Natural killer cell treated with Interleukin-12 subunit alpha and Interleukin-12 subunit beta and Interleukin-15 and Interleukin-18, amount 100 ng/mL, for 72 hours (primary cell): ENCODE data around the gene ZNF341. TPM values are rescaled to one million over a fixed set of nuclear protein-coding genes. Genes with fewer than 3 reads are reported as not detected.

Experiments
- ATAC-seq, 2 donors: fragments of 150-1000 bp; cut with Tn5 transposase in 1 of 2; sonication (Bioruptor Pico), chemical (Tn5 transposase) in 1 of 2; 2 replicates each; pipeline ENCODE4 v1.10.0; 2021
- DNase-seq: peaks from one replicate; pipeline ENCODE4 v3.0.0; 2022; ENCODE audit warnings: low spot score
- H3K27ac Mint-ChIP-seq, 2 donors: 1 replicate in 1 of 2; 2 replicates in 1 of 2; pipeline ENCODE4 v1.8.0; 2022; ENCODE audit warnings: mixed read lengths in 2 of 2, mild to moderate bottlenecking in 1 of 2, moderate library complexity in 1 of 2
- H3K27me3 Mint-ChIP-seq, 2 donors: 1 replicate in 1 of 2; 2 replicates in 1 of 2; pipeline ENCODE4 v1.8.0; 2022; ENCODE audit warnings: mixed read lengths in 2 of 2
- H3K36me3 Mint-ChIP-seq: one replicate; pipeline ENCODE4 v1.8.0; 2022; ENCODE audit warnings: mixed read lengths
- H3K4me1 Mint-ChIP-seq, 2 donors: 1 replicate in 1 of 2; 2 replicates in 1 of 2; pipeline ENCODE4 v1.8.0; 2022; ENCODE audit warnings: low read depth in 2 of 2, mixed read lengths in 2 of 2, mild to moderate bottlenecking in 1 of 2
- H3K4me3 Mint-ChIP-seq: one replicate; pipeline ENCODE4 v1.8.0; 2022; ENCODE audit warnings: mixed read lengths
- H3K9me3 Mint-ChIP-seq: 2 replicates; pipeline ENCODE4 v1.8.0; 2022; ENCODE audit warnings: mixed read lengths
- total RNA-seq, 2 donors: library from RNA; stranded (reverse); gene quantifications; one replicate each; pipeline ENCODE4 v1.2.3, GENCODE V29; 2022

The ZNF341 gene
- total RNA-seq, 2 donors from 2014 or later: 4.6 to 8.9 TPM

DNA sequence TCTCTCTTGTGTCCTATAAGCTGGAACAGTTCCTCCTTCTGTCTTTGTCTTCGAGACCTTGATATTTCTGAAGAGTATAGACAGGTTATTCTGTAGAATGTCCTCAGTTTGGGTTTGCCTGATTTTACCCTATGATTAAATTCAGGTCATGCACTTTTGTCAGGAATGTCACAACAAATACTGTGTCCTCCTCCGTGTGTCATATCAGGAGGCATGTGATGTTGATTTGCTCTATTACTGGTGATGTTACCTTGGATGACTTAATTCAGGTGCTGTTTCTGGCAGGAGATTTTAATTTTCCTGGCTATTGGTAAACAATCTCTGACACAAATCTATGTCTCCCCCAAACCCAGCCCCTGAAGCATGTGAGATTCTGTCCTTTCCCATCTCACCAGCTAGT lies 46.0 kb downstream of the ZNF341 start:
- Mint-ChIP-seq H3K9me3 (no peaks in the 10 kb centered on the region), H3K27me3 (no peaks in the 10 kb centered on the region), H3K4me3 (no peak overlapping the region), H3K27ac (no peak overlapping the region), H3K36me3 (no peaks in the 10 kb centered on the region), H3K4me1 (peaks cover 5% of the 10 kb centered on the region in 2 donors)
- no peak for DNase-seq
- no peak for ATAC-seq

- Mint-ChIP-seq H3K27ac (no peak overlapping the region), H3K9me3 (no peaks in the 10 kb centered on the region), H3K27me3 (no peaks in the 10 kb centered on the region), H3K4me1 (peaks cover 5% of the 10 kb centered on the region in 2 donors), H3K36me3 (no peaks in the 10 kb centered on the region), H3K4me3 (no peak overlapping the region)
- ATAC-seq (peak in 1 of 2 donors; percentile 36), DNase-seq (no peak)
Measured at GRCh38 chr20:33781133-33781532, 49.3 kb downstream of the ZNF341 start.

DNA sequence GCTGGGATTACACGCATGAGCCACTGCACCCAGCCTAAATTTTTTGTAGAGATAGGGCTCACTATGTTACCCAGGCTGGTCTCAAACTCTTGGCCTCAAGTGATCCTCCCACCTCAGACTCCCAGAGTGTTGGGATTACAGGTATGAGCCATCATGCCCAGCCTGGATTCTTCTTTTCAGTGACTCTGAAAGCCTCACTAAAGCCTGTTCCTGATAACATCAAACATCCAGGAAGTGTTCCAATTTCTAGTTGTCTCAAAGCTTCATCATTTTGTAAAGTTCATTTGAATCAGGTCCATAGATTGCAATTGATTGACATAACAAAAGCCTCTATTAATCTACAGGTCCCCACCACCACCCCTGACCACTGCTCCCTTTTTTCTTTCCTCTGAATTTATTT lies 50.1 kb downstream of the ZNF341 start:
- DNase-seq (no peak), ATAC-seq (no peak)
- H3K27ac Mint-ChIP-seq: no peak overlapping the region
- no peaks in the 10 kb centered on the region for H3K36me3 Mint-ChIP-seq
- H3K9me3 Mint-ChIP-seq: no peaks in the 10 kb centered on the region
- peaks cover 5% of the 10 kb centered on the region in 2 donors for H3K4me1 Mint-ChIP-seq
- H3K4me3 Mint-ChIP-seq: no peak overlapping the region
- H3K27me3 Mint-ChIP-seq: no peaks in the 10 kb centered on the region

DNA sequence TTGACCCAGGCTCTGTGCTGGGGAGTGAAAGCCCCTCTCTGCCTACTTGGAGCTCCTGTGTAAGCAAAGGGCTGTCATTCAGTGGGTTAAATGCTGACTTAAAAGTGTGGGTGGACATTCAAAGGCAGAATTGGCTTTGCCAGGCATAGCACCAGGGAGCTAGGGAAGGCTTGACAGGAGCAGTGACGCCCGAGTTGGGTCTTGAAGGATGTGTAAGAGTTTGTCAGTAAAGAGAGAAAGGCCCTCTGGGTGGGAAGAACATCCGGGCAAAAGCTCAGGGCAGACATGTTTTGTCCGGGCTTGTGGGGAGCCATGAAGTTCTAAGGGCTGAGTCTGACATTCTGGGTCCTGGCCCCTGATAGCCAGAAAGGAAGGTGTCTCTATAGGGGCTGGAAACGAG lies 51.5 kb downstream of the ZNF341 start:
- Mint-ChIP-seq H3K9me3 (no peaks in the 10 kb centered on the region), H3K27ac (no peak overlapping the region), H3K4me3 (no peak overlapping the region), H3K36me3 (no peaks in the 10 kb centered on the region), H3K4me1 (peaks cover 10 to 12% of the 10 kb centered on the region in 2 donors), H3K27me3 (no peaks in the 10 kb centered on the region)
- ATAC-seq (no peak), DNase-seq (no peak)

GRCh38 chr20:33783818-33784217 lies 52.0 kb downstream of the ZNF341 start:
- no peaks in the 10 kb centered on the region for H3K27me3 Mint-ChIP-seq
- H3K27ac Mint-ChIP-seq: no peak overlapping the region
- ATAC-seq (no peak), DNase-seq (no peak)
- no peaks in the 10 kb centered on the region for H3K36me3 Mint-ChIP-seq
- no peak overlapping the region for H3K4me3 Mint-ChIP-seq
- peaks cover 7 to 14% of the 10 kb centered on the region in 2 donors for H3K4me1 Mint-ChIP-seq
- H3K9me3 Mint-ChIP-seq: no peaks in the 10 kb centered on the region

- Mint-ChIP-seq H3K9me3 (no peaks in the 10 kb centered on the region), H3K27me3 (no peaks in the 10 kb centered on the region), H3K27ac (no peak overlapping the region), H3K4me3 (no peak overlapping the region), H3K36me3 (no peaks in the 10 kb centered on the region), H3K4me1 (peaks cover 5 to 14% of the 10 kb centered on the region in 2 donors)
- DNase-seq: no peak
- ATAC-seq: no peak
Measured at GRCh38 chr20:33784225-33784624, 52.4 kb downstream of the ZNF341 start.

DNA sequence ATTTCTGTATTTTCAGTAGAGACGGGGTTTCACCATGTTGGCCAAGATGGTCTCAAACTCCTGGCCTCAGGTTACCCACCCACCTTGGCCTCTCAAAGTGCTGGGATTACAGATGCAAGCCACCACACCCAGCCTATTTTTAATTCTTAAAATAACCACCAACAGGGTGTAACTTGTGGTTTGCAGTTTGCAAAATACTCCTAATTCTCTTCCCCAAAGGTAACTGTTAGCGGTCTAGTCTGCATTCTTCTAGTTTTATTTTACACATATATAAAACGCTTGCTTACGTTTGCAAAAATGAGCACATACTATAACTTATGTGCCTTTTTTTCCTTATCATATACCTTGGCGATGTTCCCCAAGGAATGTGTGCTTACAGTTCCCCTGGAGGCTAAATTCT lies 53.7 kb downstream of the ZNF341 start:
- Mint-ChIP-seq H3K27ac (no peak overlapping the region), H3K4me1 (peaks cover 5 to 9% of the 10 kb centered on the region in 2 donors), H3K9me3 (no peaks in the 10 kb centered on the region), H3K36me3 (no peaks in the 10 kb centered on the region), H3K27me3 (no peaks in the 10 kb centered on the region), H3K4me3 (no peak overlapping the region)
- no peak for DNase-seq
- ATAC-seq: no peak

GRCh38 chr20:33787253-33787891 lies 55.6 kb downstream of the ZNF341 start:
- ATAC-seq (no peak), DNase-seq (no peak)
- Mint-ChIP-seq H3K4me1 (peaks cover 5 to 9% of the 10 kb centered on the region in 2 donors), H3K27ac (peak overlapping the region in 1 of 2 donors; percentile 71), H3K27me3 (no peaks in the 10 kb centered on the region), H3K36me3 (no peaks in the 10 kb centered on the region), H3K4me3 (no peak overlapping the region), H3K9me3 (no peaks in the 10 kb centered on the region)

GRCh38 chr20:33788351-33789049 lies 56.7 kb downstream of the ZNF341 start:
- Mint-ChIP-seq H3K27ac (no peak overlapping the region), H3K27me3 (no peaks in the 10 kb centered on the region), H3K4me3 (no peak overlapping the region), H3K9me3 (no peaks in the 10 kb centered on the region), H3K4me1 (peaks cover 5 to 15% of the 10 kb centered on the region in 2 donors), H3K36me3 (no peaks in the 10 kb centered on the region)
- DNase-seq (no peak), ATAC-seq (no peak)

GRCh38 chr20:33789109-33789857 lies 57.5 kb downstream of the ZNF341 start:
- H3K4me1 Mint-ChIP-seq: peaks cover 5 to 16% of the 10 kb centered on the region in 2 donors
- no peak overlapping the region for H3K27ac Mint-ChIP-seq
- ATAC-seq: no peak

GRCh38 chr20:33789858-33790182 lies 58.0 kb downstream of the ZNF341 start:
- Mint-ChIP-seq H3K4me1 (peaks cover 5 to 16% of the 10 kb centered on the region in 2 donors), H3K36me3 (no peaks in the 10 kb centered on the region), H3K4me3 (no peak overlapping the region), H3K9me3 (no peaks in the 10 kb centered on the region), H3K27ac (no peak overlapping the region), H3K27me3 (no peaks in the 10 kb centered on the region)
- no peak for ATAC-seq
- no peak for DNase-seq

More at GRCh38 chr20:33789109-33789857, 57.5 kb downstream of the ZNF341 start:
- Mint-ChIP-seq H3K9me3 (no peaks in the 10 kb centered on the region), H3K36me3 (no peaks in the 10 kb centered on the region), H3K27me3 (no peaks in the 10 kb centered on the region), H3K4me3 (no peak overlapping the region)
- DNase-seq: no peak

GRCh38 chr20:33790566-33790965 lies 58.8 kb downstream of the ZNF341 start:
- ATAC-seq: no peak
- Mint-ChIP-seq H3K4me3 (no peak overlapping the region), H3K27me3 (no peaks in the 10 kb centered on the region), H3K36me3 (no peaks in the 10 kb centered on the region), H3K9me3 (no peaks in the 10 kb centered on the region), H3K27ac (no peak overlapping the region), H3K4me1 (peaks cover 5 to 16% of the 10 kb centered on the region in 2 donors)
- no peak for DNase-seq

GRCh38 chr20:33791021-33791420 lies 59.2 kb downstream of the ZNF341 start:
- Mint-ChIP-seq H3K27ac (no peak overlapping the region), H3K36me3 (no peaks in the 10 kb centered on the region), H3K4me3 (no peak overlapping the region), H3K27me3 (no peaks in the 10 kb centered on the region), H3K4me1 (peaks cover 5 to 16% of the 10 kb centered on the region in 2 donors), H3K9me3 (no peaks in the 10 kb centered on the region)
- DNase-seq (no peak), ATAC-seq (no peak)

DNA sequence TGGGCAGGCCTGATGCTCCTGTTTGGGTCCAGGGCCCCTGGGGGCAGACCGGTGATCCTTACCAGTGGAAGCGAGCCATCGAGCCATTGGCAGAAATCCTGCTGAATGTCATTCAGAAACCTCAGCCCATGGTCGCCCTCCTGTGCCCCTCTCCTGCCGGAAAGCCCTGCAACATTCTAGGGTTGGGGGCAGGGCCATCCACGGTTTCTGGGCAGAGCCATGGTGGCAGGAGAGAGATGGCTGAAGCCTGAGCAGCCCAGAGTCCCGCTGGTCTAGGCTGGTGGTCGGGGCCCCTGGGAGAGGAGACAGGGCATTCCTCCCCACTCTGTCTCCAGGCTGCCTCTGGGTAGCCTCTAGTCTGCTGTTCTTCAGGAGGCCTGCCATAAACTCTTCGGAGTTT lies 59.7 kb downstream of the ZNF341 start:
- H3K4me1 Mint-ChIP-seq: peaks cover 5 to 16% of the 10 kb centered on the region in 2 donors
- ATAC-seq (no peak), DNase-seq (no peak)
- H3K27ac Mint-ChIP-seq: no peak overlapping the region
- H3K4me3 Mint-ChIP-seq: no peak overlapping the region
- no peaks in the 10 kb centered on the region for H3K9me3 Mint-ChIP-seq
- H3K36me3 Mint-ChIP-seq: no peaks in the 10 kb centered on the region
- no peaks in the 10 kb centered on the region for H3K27me3 Mint-ChIP-seq
